ENCODE results near the gene HEXA. TPM values are rescaled to one million over a fixed set of nuclear protein-coding genes. Genes with fewer than 3 reads are reported as not detected.
A peak's percentile ranks its signal among the peaks of the same experiment; 100 is the strongest.

HEXA gene
- total RNA-seq, 1 donor = 122 TPM

DNA sequence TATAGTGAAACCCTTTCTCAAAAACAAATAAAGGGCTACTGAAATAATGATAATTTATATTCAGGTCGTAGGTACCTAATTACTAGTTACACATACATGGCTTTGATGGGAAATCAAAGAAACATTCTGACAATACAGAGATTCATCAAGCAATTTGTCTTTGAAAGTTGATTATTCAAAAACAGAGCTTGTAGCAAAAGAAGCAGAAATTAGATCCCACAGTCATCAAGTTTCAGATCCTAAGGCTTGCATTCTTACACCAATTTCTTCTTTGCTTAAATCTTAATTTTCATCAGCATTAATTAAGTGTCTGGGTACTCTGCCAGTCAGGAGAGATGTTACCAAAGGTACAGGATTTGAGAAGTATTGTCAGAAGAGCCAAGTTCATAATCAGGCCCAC lies 1.5 kb upstream of the HEXA start:
- TF ChIP-seq, protein P1, sequence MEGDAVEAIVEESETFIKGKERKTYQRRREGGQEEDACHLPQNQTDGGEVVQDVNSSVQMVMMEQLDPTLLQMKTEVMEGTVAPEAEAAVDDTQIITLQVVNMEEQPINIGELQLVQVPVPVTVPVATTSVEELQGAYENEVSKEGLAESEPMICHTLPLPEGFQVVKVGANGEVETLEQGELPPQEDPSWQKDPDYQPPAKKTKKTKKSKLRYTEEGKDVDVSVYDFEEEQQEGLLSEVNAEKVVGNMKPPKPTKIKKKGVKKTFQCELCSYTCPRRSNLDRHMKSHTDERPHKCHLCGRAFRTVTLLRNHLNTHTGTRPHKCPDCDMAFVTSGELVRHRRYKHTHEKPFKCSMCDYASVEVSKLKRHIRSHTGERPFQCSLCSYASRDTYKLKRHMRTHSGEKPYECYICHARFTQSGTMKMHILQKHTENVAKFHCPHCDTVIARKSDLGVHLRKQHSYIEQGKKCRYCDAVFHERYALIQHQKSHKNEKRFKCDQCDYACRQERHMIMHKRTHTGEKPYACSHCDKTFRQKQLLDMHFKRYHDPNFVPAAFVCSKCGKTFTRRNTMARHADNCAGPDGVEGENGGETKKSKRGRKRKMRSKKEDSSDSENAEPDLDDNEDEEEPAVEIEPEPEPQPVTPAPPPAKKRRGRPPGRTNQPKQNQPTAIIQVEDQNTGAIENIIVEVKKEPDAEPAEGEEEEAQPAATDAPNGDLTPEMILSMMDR (IDR thresholded peaks at IDR 0.05; ENCODE audit: extremely low read depth, low read depth, low read length) = no peak
- Histone ChIP-seq H3K9me3 (ENCODE audit: low read depth, low read length) (no peaks in the 10 kb centered on the region), H3K4me2 (ENCODE audit: insufficient read depth, low read length) (no peak overlapping the region), H4K20me1 (ENCODE audit: insufficient read depth, low read length) (peaks cover 3% of the 10 kb centered on the region), H3K27me3 (ENCODE audit: insufficient read depth, low read length) (peaks cover 10% of the 10 kb centered on the region), H3K4me3 (ENCODE audit: insufficient read depth, low read length) (no peak overlapping the region), H3K79me2 (ENCODE audit: insufficient read depth, low read length) (peaks cover 43% of the 10 kb centered on the region), H3K27ac (ENCODE audit: low read depth, low read length) (no peak overlapping the region), H2AFZ (ENCODE audit: low read length) (no peak overlapping the region), H3K4me1 (ENCODE audit: insufficient read depth, low read length) (peaks cover 17% of the 10 kb centered on the region), H3K36me3 (ENCODE audit: insufficient read depth, low read length) (no peaks in the 10 kb centered on the region)
- DNase-seq (ENCODE audit: insufficient read length, low spot score, missing footprints) = no peak

DNA sequence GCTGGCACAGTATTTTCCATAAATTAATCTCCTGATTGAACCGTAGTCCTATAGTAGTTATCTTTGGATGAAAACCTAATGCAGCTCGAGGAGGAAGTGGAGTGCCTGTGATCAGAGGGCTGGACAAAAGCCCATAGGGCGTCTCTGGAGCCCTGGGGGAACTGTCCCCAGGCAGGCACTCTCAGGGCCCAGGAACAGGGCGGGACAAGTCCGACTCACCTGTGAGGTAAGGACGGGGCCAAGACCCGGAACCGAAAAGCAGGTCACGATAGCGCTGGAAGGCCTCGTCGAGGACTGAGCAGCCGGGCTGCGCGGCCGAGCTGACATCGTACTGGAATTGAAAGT lies 341 bp downstream of the HEXA start:
- peak; percentile 42 for DNase-seq (ENCODE audit: insufficient read length, low spot score, missing footprints)

DNA sequence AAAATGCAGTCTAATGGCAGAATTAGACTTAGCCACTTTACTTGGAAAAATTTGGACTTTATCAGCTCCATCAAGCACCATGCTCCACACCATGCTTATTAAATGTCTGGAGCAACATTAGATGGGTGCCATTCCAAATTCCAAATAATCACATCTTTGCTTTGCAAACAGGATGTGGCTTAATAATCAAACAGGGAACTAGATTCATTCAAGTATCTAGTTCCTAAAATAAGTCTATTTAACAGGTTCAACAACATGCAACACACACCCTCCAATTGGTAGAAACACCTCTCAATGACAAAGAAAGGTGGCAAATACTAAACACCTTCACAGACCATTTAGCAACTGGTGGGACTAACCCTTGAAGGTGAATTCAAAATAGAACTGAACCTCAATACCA lies 3.5 kb downstream of the HEXA start:
- peaks cover 17% of the 10 kb centered on the region for H3K4me1 ChIP-seq (ENCODE audit: insufficient read depth, low read length)
- H3K79me2 ChIP-seq (ENCODE audit: insufficient read depth, low read length) = peaks cover 91% of the 10 kb centered on the region
- no peak for DNase-seq (ENCODE audit: insufficient read length, low spot score, missing footprints)
- no peaks in the 10 kb centered on the region for H3K9me3 ChIP-seq (ENCODE audit: low read depth, low read length)
- no peaks in the 10 kb centered on the region for H3K27me3 ChIP-seq (ENCODE audit: insufficient read depth, low read length)
- H3K4me2 ChIP-seq (ENCODE audit: insufficient read depth, low read length) = no peak overlapping the region
- H2AFZ ChIP-seq (ENCODE audit: low read length) = no peak overlapping the region
- H4K20me1 ChIP-seq (ENCODE audit: insufficient read depth, low read length) = peaks cover 25% of the 10 kb centered on the region
- TF ChIP-seq, protein P1 (IDR thresholded peaks at IDR 0.05; ENCODE audit: extremely low read depth, low read depth, low read length) = no peak
- H3K36me3 ChIP-seq (ENCODE audit: insufficient read depth, low read length) = peaks cover 5% of the 10 kb centered on the region
- no peak overlapping the region for H3K27ac ChIP-seq (ENCODE audit: low read depth, low read length)
- no peak overlapping the region for H3K4me3 ChIP-seq (ENCODE audit: insufficient read depth, low read length)

More for the DNA sequence above, 341 bp downstream of the HEXA start:
- H3K27ac ChIP-seq (ENCODE audit: low read depth, low read length) = peak overlapping the region; percentile 78
- peak overlapping the region; percentile 94 for H3K4me2 ChIP-seq (ENCODE audit: insufficient read depth, low read length)
- peaks cover 60% of the 10 kb centered on the region for H3K79me2 ChIP-seq (ENCODE audit: insufficient read depth, low read length)
- H3K9me3 ChIP-seq (ENCODE audit: low read depth, low read length) = no peaks in the 10 kb centered on the region
- H4K20me1 ChIP-seq (ENCODE audit: insufficient read depth, low read length) = peaks cover 12% of the 10 kb centered on the region
- H3K36me3 ChIP-seq (ENCODE audit: insufficient read depth, low read length) = no peaks in the 10 kb centered on the region
- H3K4me1 ChIP-seq (ENCODE audit: insufficient read depth, low read length) = peaks cover 17% of the 10 kb centered on the region
- H2AFZ ChIP-seq (ENCODE audit: low read length) = peak overlapping the region; percentile 98
- TF ChIP-seq, protein P1 (IDR thresholded peaks at IDR 0.05; ENCODE audit: extremely low read depth, low read depth, low read length) = no peak
- H3K27me3 ChIP-seq (ENCODE audit: insufficient read depth, low read length) = no peaks in the 10 kb centered on the region
- H3K4me3 ChIP-seq (ENCODE audit: insufficient read depth, low read length) = peak overlapping the region; percentile 82

DNA sequence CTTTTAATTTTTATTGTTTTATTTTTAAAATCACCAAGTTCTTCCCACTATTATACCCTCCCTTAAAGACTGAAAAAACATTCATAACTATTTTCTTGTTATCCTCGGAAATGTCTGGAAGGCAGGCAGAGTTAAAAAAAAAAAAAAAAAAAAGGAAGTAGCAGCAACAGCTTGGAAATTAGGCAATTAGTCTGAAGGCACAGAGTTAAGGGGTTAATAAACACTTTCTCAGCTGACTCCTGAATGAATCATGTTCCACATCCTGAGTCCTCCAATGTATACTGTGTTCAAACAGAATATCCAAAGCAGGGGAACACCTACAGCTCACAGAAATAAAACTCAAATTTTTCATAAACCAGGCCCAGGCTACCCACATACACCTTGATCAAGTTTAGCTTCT lies 5.8 kb downstream of the HEXA start:
- H3K27me3 ChIP-seq (ENCODE audit: insufficient read depth, low read length) = no peaks in the 10 kb centered on the region
- H3K79me2 ChIP-seq (ENCODE audit: insufficient read depth, low read length) = peaks cover 92% of the 10 kb centered on the region
- H3K4me1 ChIP-seq (ENCODE audit: insufficient read depth, low read length) = peaks cover 6% of the 10 kb centered on the region
- H4K20me1 ChIP-seq (ENCODE audit: insufficient read depth, low read length) = peaks cover 29% of the 10 kb centered on the region
- no peaks in the 10 kb centered on the region for H3K9me3 ChIP-seq (ENCODE audit: low read depth, low read length)
- H3K27ac ChIP-seq (ENCODE audit: low read depth, low read length) = no peak overlapping the region
- TF ChIP-seq, protein P1 (IDR thresholded peaks at IDR 0.05; ENCODE audit: extremely low read depth, low read depth, low read length) = no peak
- no peak for DNase-seq (ENCODE audit: insufficient read length, low spot score, missing footprints)
- H2AFZ ChIP-seq (ENCODE audit: low read length) = no peak overlapping the region
- no peak overlapping the region for H3K4me2 ChIP-seq (ENCODE audit: insufficient read depth, low read length)
- H3K36me3 ChIP-seq (ENCODE audit: insufficient read depth, low read length) = peaks cover 5% of the 10 kb centered on the region
- H3K4me3 ChIP-seq (ENCODE audit: insufficient read depth, low read length) = no peak overlapping the region
